Osteocyte (in vitro differentiated cells): ENCODE measurements around the gene SIK3. TPM values are rescaled to one million over a fixed set of nuclear protein-coding genes. Genes with fewer than 3 reads are reported as not detected.

Experiments used
- DNase-seq: peaks from one replicate; pipeline ENCODE4 v3.0.0; 2021; ENCODE audit warnings: mixed read lengths; ENCODE audit not compliant: unreplicated experiment; ENCODE audit errors: extremely low spot score
- H3K27ac Mint-ChIP-seq: one replicate; pipeline ENCODE4 v1.8.0; 2021; ENCODE audit warnings: mild to moderate bottlenecking, mixed read lengths; ENCODE audit not compliant: unreplicated experiment
- H3K27me3 Mint-ChIP-seq: one replicate; pipeline ENCODE4 v1.8.0; 2021; ENCODE audit warnings: mixed read lengths; ENCODE audit not compliant: unreplicated experiment
- H3K36me3 Mint-ChIP-seq: one replicate; pipeline ENCODE4 v1.8.0; 2021; ENCODE audit warnings: mixed read lengths; ENCODE audit not compliant: unreplicated experiment
- H3K4me1 Mint-ChIP-seq: one replicate; pipeline ENCODE4 v1.8.0; 2021; ENCODE audit warnings: mixed read lengths; ENCODE audit not compliant: unreplicated experiment
- H3K4me3 Mint-ChIP-seq: one replicate; pipeline ENCODE4 v1.8.0; 2021; ENCODE audit warnings: mild to moderate bottlenecking, moderate library complexity, mixed read lengths; ENCODE audit not compliant: unreplicated experiment
- H3K9me3 Mint-ChIP-seq: one replicate; pipeline ENCODE4 v1.8.0; 2021; ENCODE audit warnings: mixed read lengths; ENCODE audit not compliant: unreplicated experiment
- total RNA-seq: library from RNA; stranded (reverse); gene quantifications from 2 replicates; pipeline ENCODE4 v1.2.1, GENCODE V29; 2021
- TF ChIP-seq, protein P1 (sequence below): fragments of 200-600 bp; sonication (generic); IDR thresholded peaks from 2 replicates; pipeline ENCODE4 v1.5.0; 2021; ENCODE audit warnings: antibody characterized with exemption, mild to moderate bottlenecking, moderate library complexity

SIK3 gene
- total RNA-seq, 1 donor from 2014 or later, result 29.5 TPM

DNA sequence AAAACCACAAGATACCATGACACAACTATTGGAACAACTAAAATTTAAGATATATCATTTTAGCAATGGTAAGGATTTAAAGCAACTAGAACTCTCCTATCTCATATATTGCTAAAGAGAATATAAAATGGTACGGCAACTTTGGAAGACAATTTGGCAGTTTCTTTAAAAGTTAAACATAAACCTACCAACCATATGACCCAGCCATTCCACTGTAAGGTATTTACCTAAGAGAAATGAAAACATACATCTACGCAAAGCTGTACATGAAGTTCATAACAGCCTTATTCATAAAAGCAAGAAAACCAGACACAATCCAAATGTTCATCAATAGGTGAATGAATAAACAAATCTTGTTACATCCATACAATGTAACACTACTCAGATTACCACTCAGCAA is 31.3 kb downstream of the SIK3 start:
- Mint-ChIP-seq H3K4me1 (peaks cover 35% of the 10 kb centered on the region), H3K36me3 (no peaks in the 10 kb centered on the region), H3K27ac (peak overlapping the region; percentile 11), H3K9me3 (no peaks in the 10 kb centered on the region), H3K27me3 (no peaks in the 10 kb centered on the region), H3K4me3 (no peak overlapping the region)
- no peak for DNase-seq
- TF ChIP-seq, protein P1, sequence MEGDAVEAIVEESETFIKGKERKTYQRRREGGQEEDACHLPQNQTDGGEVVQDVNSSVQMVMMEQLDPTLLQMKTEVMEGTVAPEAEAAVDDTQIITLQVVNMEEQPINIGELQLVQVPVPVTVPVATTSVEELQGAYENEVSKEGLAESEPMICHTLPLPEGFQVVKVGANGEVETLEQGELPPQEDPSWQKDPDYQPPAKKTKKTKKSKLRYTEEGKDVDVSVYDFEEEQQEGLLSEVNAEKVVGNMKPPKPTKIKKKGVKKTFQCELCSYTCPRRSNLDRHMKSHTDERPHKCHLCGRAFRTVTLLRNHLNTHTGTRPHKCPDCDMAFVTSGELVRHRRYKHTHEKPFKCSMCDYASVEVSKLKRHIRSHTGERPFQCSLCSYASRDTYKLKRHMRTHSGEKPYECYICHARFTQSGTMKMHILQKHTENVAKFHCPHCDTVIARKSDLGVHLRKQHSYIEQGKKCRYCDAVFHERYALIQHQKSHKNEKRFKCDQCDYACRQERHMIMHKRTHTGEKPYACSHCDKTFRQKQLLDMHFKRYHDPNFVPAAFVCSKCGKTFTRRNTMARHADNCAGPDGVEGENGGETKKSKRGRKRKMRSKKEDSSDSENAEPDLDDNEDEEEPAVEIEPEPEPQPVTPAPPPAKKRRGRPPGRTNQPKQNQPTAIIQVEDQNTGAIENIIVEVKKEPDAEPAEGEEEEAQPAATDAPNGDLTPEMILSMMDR, result no peak

DNA sequence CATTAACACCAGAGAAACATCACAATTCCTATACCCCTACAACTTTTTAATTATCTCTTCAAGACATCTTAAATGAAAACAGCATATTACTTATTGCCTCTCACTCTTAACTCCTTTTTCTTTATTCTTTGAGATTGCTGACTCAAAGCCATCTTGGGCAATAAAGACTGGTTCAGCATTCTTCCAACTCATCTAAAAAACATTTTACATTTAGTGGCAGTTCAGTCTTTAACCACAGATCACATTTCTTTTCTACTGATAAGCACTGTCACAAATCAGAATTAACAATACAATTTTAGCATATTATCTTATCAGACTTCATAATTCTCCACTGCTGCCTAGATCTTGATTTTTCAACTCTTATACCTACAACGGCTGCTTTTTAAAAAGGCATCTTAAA is 34.0 kb downstream of the SIK3 start:
- peaks cover 27% of the 10 kb centered on the region for H3K4me1 Mint-ChIP-seq
- peak overlapping the region; percentile 5 for H3K27ac Mint-ChIP-seq
- no peaks in the 10 kb centered on the region for H3K9me3 Mint-ChIP-seq
- DNase-seq, result no peak
- no peak overlapping the region for H3K4me3 Mint-ChIP-seq
- no peaks in the 10 kb centered on the region for H3K36me3 Mint-ChIP-seq
- no peaks in the 10 kb centered on the region for H3K27me3 Mint-ChIP-seq
- TF ChIP-seq, protein P1, result no peak

DNA sequence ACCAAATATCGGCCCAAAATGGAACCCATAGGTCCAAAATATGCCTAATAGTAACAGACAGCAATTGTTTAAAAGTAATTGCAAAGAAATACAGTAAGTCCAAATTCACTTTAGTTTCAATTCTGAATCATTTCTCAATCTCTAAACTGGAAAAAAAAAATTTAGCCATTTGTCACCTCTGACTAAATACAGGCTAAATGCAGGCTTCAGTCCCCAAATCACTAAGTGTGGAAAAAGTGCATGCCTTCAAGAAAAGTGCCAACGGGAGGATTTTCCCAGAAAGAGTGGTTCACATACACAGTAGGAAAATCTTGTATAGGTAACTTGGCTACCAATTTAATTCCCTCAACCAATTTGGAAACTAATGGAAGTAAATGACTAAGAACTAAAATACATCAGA is 35.7 kb downstream of the SIK3 start:
- Mint-ChIP-seq H3K27ac (no peak overlapping the region), H3K9me3 (no peaks in the 10 kb centered on the region), H3K4me3 (no peak overlapping the region), H3K27me3 (no peaks in the 10 kb centered on the region), H3K36me3 (no peaks in the 10 kb centered on the region), H3K4me1 (peaks cover 41% of the 10 kb centered on the region)
- TF ChIP-seq, protein P1, result no peak
- DNase-seq, result no peak

DNA sequence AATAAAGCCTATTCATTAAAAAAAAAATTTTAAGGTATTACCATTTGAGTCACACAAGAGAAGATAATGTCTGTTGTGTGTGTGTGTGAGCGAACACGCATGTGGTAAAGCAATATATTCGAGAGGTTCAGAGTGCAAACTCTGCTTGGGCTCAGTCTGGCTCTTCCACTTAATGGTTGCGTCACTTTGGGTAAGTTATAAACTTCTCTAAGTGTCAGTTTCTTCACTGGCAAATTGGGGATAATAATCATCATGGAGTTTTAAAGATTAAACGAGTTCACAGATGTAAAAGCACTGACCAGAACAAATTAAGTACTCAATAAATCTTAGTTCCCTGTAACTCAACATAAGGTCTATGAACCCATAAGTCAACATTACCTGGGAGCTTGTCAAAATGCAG is 37.0 kb downstream of the SIK3 start:
- no peak overlapping the region for H3K4me3 Mint-ChIP-seq
- TF ChIP-seq, protein P1, result no peak

DNA sequence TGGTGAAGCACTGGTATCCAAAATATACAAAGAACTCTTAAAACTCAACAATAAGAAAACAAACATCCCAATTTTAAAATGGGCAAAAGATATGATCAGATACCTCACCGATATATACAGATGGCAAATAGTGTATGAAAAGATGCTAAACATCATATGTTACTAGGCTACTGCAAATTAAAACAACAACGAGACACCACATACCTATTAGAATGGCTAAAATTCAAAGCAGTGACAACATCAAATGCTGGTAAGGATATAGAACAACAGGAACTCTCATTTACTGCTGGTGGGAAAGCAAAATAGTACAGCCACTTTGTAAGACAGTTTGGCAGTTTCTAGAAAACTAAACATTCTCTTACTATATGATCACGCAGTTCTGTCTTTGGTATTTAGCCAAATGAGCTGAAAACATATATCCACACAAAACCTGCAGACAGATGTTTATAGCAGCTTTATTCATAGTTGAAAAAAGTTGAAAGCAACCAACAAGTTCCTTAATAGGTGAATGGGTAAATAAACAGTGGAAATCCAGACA is 38.5 kb downstream of the SIK3 start:
- Mint-ChIP-seq H3K4me1 (peaks cover 33% of the 10 kb centered on the region), H3K27me3 (no peaks in the 10 kb centered on the region), H3K36me3 (no peaks in the 10 kb centered on the region), H3K27ac (no peak overlapping the region), H3K9me3 (no peaks in the 10 kb centered on the region), H3K4me3 (no peak overlapping the region)
- DNase-seq, result no peak
- TF ChIP-seq, protein P1, result no peak

More for the DNA sequence above, 37.0 kb downstream of the SIK3 start:
- H3K4me1 Mint-ChIP-seq, result peaks cover 35% of the 10 kb centered on the region
- no peaks in the 10 kb centered on the region for H3K36me3 Mint-ChIP-seq
- no peak for DNase-seq
- H3K27ac Mint-ChIP-seq, result no peak overlapping the region
- H3K27me3 Mint-ChIP-seq, result no peaks in the 10 kb centered on the region
- H3K9me3 Mint-ChIP-seq, result no peaks in the 10 kb centered on the region
